Fibroblast of lung (primary cell): ENCODE results near the gene SLC8A3. TPM values are rescaled to one million over a fixed set of nuclear protein-coding genes. Genes with fewer than 3 reads are reported as not detected.

Experiments
- DNase-seq, 2 donors: peaks; one replicate each; pipeline versions ENCODE4 v3.0.0 to v3.0.0-alpha.2; 2010; ENCODE audit warnings: low read depth in 2 of 2
- H2AFZ ChIP-seq: 2 replicates; pipeline ENCODE4 v1.5.1; 2012; ENCODE audit warnings: low read length, control low read depth, inconsistent platforms
- H3K27ac ChIP-seq: 2 replicates; pipeline ENCODE4 v1.5.1; 2011; ENCODE audit warnings: low read length, control low read depth; ENCODE audit not compliant: insufficient read depth
- H3K27me3 ChIP-seq: 2 replicates; pipeline ENCODE4 v1.5.1; 2011; ENCODE audit warnings: mild to moderate bottlenecking, low read length; ENCODE audit not compliant: control insufficient read depth, insufficient read depth
- H3K36me3 ChIP-seq: 2 replicates; pipeline ENCODE4 v1.5.1; 2011; ENCODE audit warnings: low read length; ENCODE audit not compliant: control insufficient read depth, insufficient read depth
- H3K4me1 ChIP-seq: 2 replicates; pipeline ENCODE4 v1.5.1; 2011; ENCODE audit warnings: low read length; ENCODE audit not compliant: control insufficient read depth, insufficient read depth; ENCODE audit errors: extremely low read depth
- H3K4me2 ChIP-seq: 2 replicates; pipeline ENCODE4 v1.5.1; 2011; ENCODE audit warnings: low read length, control low read depth; ENCODE audit not compliant: insufficient read depth; ENCODE audit errors: extremely low read depth
- H3K4me3 ChIP-seq, 4 experiments: fragments of 200-600 bp in 1 of 4; sonication (generic) in 1 of 4; replicated peaks in 1 of 4; 2 replicates each; pipeline ENCODE4 v1.5.1; 2011 to 2016; ENCODE audit warnings: low read length in 4 of 4, low read depth in 3 of 4, mild to moderate bottlenecking in 3 of 4, control low read depth in 2 of 4, inconsistent platforms in 1 of 4, mixed read lengths in 1 of 4; ENCODE audit not compliant: insufficient read depth in 1 of 4; ENCODE audit errors: control extremely low read depth in 1 of 4
- H3K79me2 ChIP-seq: 2 replicates; pipeline ENCODE4 v1.5.1; 2012; ENCODE audit warnings: mild to moderate bottlenecking, low read length, inconsistent platforms; ENCODE audit not compliant: control insufficient read depth, insufficient read depth
- H3K9ac ChIP-seq: 2 replicates; pipeline ENCODE4 v1.5.1; 2011; ENCODE audit warnings: mild to moderate bottlenecking, low read length, control low read depth; ENCODE audit not compliant: insufficient read depth
- H3K9me3 ChIP-seq: 2 replicates; pipeline ENCODE4 v1.5.1; 2012; ENCODE audit warnings: low read depth, low read length; ENCODE audit not compliant: control insufficient read depth, insufficient read depth
- H4K20me1 ChIP-seq: 2 replicates; pipeline ENCODE4 v1.5.1; 2011; ENCODE audit warnings: low read length; ENCODE audit not compliant: control insufficient read depth, insufficient read depth; ENCODE audit errors: extremely low read depth
- CTCF ChIP-seq, 2 donors: IDR thresholded peaks in 1 of 2; conservative IDR thresholded peaks in 1 of 2; 1 replicate in 1 of 2; 2 replicates in 1 of 2; pipeline ENCODE4 v1.5.1; 2011 to 2012; ENCODE audit warnings: low read length in 2 of 2, control low read depth in 1 of 2, inconsistent platforms in 1 of 2, low read depth in 1 of 2, mild to moderate bottlenecking in 1 of 2
- EZH2 ChIP-seq: IDR thresholded peaks from 2 replicates; pipeline ENCODE4 v1.5.1; 2012; ENCODE audit warnings: low read length, control low read depth, mild to moderate bottlenecking; ENCODE audit errors: missing control alignments
- polyA plus RNA-seq, 2 donors: library from polyadenylated mRNA; depleted of rRNA in 1 of 2; stranded (reverse) in 1 of 2; unstranded in 1 of 2; fragments of >200 nt; gene quantifications; 2 replicates each; pipeline ENCODE4 v1.2.1, GENCODE V29; 2011 to 2012; ENCODE audit warnings: missing spikeins in 1 of 2
- total RNA-seq: library from RNA; depleted of rRNA; stranded (reverse); fragments of >200 nt; gene quantifications from 2 replicates; pipeline ENCODE4 v1.2.1, GENCODE V29; 2014

Gene SLC8A3
- total and polyA plus RNA-seq, 2 donors (not counting 1 experiment from before 2014, with no cell fraction given), result under 0.01 to 0.03 TPM

- Histone ChIP-seq H2AFZ (no peak overlapping the region), H4K20me1 (no peaks in the 10 kb centered on the region), H3K9me3 (no peaks in the 10 kb centered on the region), H3K9ac (no peak overlapping the region), H3K27ac (no peak overlapping the region), H3K4me3 (no peak overlapping the region), H3K36me3 (no peaks in the 10 kb centered on the region), H3K27me3 (no peaks in the 10 kb centered on the region), H3K79me2 (no peaks in the 10 kb centered on the region), H3K4me1 (no peaks in the 10 kb centered on the region), H3K4me2 (no peak overlapping the region)
- no peak for DNase-seq
- no peak for TF ChIP-seq EZH2
- no peak for TF ChIP-seq CTCF (conservative IDR thresholded peaks at IDR 0.05 in 1 of 2, IDR thresholded peaks at IDR 0.05 in 1 of 2; ENCODE audit: low read depth in 1 of 2, low read length in 2 of 2)
Observed at GRCh38 chr14:70140614-70141013, 48.1 kb downstream of the SLC8A3 start.

- no peaks in the 10 kb centered on the region for H3K9me3 ChIP-seq
- TF ChIP-seq EZH2 (no peak), CTCF (conservative IDR thresholded peaks at IDR 0.05 in 1 of 2, IDR thresholded peaks at IDR 0.05 in 1 of 2; ENCODE audit: low read depth in 1 of 2, low read length in 2 of 2) (no peak)
- H3K36me3 ChIP-seq, result no peaks in the 10 kb centered on the region
- H3K79me2 ChIP-seq, result no peaks in the 10 kb centered on the region
- H3K27me3 ChIP-seq, result no peaks in the 10 kb centered on the region
- H3K4me2 ChIP-seq, result no peak overlapping the region
- H3K4me3 ChIP-seq, result no peak overlapping the region
- H2AFZ ChIP-seq, result no peak overlapping the region
- no peak overlapping the region for H3K27ac ChIP-seq
- no peaks in the 10 kb centered on the region for H3K4me1 ChIP-seq
- H3K9ac ChIP-seq, result no peak overlapping the region
- H4K20me1 ChIP-seq, result no peaks in the 10 kb centered on the region
- DNase-seq, result no peak
Observed at GRCh38 chr14:70139384-70139783, 49.4 kb downstream of the SLC8A3 start.

GRCh38 chr14:70137788-70138187 lies 51.0 kb downstream of the SLC8A3 start:
- TF ChIP-seq EZH2, result no peak
- no peak for TF ChIP-seq CTCF (conservative IDR thresholded peaks at IDR 0.05 in 1 of 2, IDR thresholded peaks at IDR 0.05 in 1 of 2; ENCODE audit: low read depth in 1 of 2, low read length in 2 of 2)
- H3K4me2 ChIP-seq, result no peak overlapping the region
- no peak for DNase-seq

More at GRCh38 chr14:70137788-70138187, 51.0 kb downstream of the SLC8A3 start:
- Histone ChIP-seq H2AFZ (no peak overlapping the region), H4K20me1 (no peaks in the 10 kb centered on the region), H3K27me3 (no peaks in the 10 kb centered on the region), H3K79me2 (no peaks in the 10 kb centered on the region), H3K27ac (no peak overlapping the region), H3K9ac (no peak overlapping the region), H3K4me1 (no peaks in the 10 kb centered on the region), H3K36me3 (no peaks in the 10 kb centered on the region), H3K9me3 (no peaks in the 10 kb centered on the region), H3K4me3 (no peak overlapping the region)
